Measurements from ENCODE around the gene CIB2. TPM values are rescaled to one million over a fixed set of nuclear protein-coding genes. Genes with fewer than 3 reads are reported as not detected.

The CIB2 gene
- total RNA-seq, 1 experiment from 2014 or later = 17.3 TPM

DNA sequence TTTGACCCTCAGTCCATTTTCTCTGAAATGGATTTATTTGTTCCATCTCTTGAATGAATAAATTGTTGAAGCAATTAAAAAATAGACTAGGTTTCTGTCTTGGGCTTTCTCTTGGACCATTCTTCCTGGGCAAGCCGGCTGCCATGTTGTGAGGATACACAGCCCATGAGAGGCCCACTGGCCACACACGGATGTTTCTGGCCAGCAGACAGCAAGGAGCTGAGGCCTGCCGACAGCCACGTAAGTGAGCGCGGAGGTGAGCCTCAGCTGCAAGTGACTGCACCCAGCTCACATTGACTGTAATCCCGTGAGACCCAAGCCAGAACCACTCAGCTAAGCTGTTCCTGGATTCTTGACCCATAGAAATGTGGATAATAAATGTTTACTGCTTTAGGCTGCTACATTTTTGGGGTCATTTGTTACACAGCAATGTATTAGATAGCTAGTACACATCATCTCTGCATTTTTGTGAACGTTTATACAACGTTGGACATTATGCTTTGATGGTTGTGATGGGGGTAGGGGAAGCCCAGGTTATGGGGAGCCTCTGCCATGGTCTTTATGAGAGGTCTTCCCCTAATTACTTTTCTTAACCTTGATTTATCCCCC, 40.7 kb upstream of the CIB2 start:
- Histone ChIP-seq H3K4me1 (ENCODE audit: control insufficient read depth in 1 of 2, insufficient read depth in 2 of 2, low read length in 2 of 2) (no peaks in the 10 kb centered on the region), H2AFZ (ENCODE audit: low read depth, low read length, poor library complexity, severe bottlenecking) (no peak overlapping the region), H3K9me2 (ENCODE audit: insufficient read depth) (no peaks in the 10 kb centered on the region), H3K4me2 (ENCODE audit: low read length) (no peak overlapping the region), H4K20me1 (ENCODE audit: insufficient read depth) (no peaks in the 10 kb centered on the region), H3K27ac (ENCODE audit: low read depth, low read length) (no peak overlapping the region), H3K4me3 (replicated peaks in 1 of 2; ENCODE audit: low read depth in 1 of 2, low read length in 2 of 2) (no peak overlapping the region), H3K79me2 (ENCODE audit: insufficient read depth, low read length) (no peaks in the 10 kb centered on the region), H3K27me3 (ENCODE audit: insufficient read depth, low read length) (no peaks in the 10 kb centered on the region), H3K36me3 (ENCODE audit: control insufficient read depth in 1 of 2, insufficient read depth in 2 of 2, low read length in 2 of 2) (peaks cover 22 to 29% of the 10 kb centered on the region in 2 experiments), H3K9me3 (ENCODE audit: control insufficient read depth in 1 of 2, insufficient read depth in 1 of 2, low read depth in 1 of 2, low read length in 2 of 2) (peaks cover 0 to 5% of the 10 kb centered on the region in 2 experiments; a peak in 1 of 4 replicates), H3K9ac (ENCODE audit: low read length) (no peak overlapping the region)
- ATAC-seq = no peak
- intact Hi-C loops (cut with micrococcal nuclease) = no loop called here
- DNase-seq (ENCODE audit: low read depth, low spot score) = no peak
- POLR2A ChIA-PET = interaction anchor here (1.1 kb wide), 1 partner anchor 23 kb away, joined by 7 read pairs; the partner anchor contains the start of gene IDH3A
- CTCF ChIA-PET = no interaction called here
- BruUV-seq (replicated peaks) = no TSS peak
- TF ChIP-seq, protein P1, sequence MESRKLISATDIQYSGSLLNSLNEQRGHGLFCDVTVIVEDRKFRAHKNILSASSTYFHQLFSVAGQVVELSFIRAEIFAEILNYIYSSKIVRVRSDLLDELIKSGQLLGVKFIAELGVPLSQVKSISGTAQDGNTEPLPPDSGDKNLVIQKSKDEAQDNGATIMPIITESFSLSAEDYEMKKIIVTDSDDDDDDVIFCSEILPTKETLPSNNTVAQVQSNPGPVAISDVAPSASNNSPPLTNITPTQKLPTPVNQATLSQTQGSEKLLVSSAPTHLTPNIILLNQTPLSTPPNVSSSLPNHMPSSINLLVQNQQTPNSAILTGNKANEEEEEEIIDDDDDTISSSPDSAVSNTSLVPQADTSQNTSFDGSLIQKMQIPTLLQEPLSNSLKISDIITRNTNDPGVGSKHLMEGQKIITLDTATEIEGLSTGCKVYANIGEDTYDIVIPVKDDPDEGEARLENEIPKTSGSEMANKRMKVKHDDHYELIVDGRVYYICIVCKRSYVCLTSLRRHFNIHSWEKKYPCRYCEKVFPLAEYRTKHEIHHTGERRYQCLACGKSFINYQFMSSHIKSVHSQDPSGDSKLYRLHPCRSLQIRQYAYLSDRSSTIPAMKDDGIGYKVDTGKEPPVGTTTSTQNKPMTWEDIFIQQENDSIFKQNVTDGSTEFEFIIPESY (IDR thresholded peaks at IDR 0.05; ENCODE audit: extremely low read depth, insufficient replicate concordance, low read length) = no peak
- TF ChIP-seq SIN3A (IDR thresholded peaks at IDR 0.05; ENCODE audit: low read depth) (no peak), JUND (IDR thresholded peaks at IDR 0.05) (no peak), ZNF274 (IDR thresholded peaks at IDR 0.05; ENCODE audit: low read depth, low read length) (no peak)
- RAD21 ChIA-PET (ENCODE audit: low non-redundant PET in 1 of 2, low total read pairs in 2 of 2, uncharacterized antibody in 2 of 2, unreplicated experiment in 2 of 2) = no interaction called here

Data from HCT116 (cell line).